ENCODE data around the gene KCNK1.
A peak's percentile ranks its signal among the peaks of the same experiment; 100 is the strongest.

KCNK1 gene

GRCh38 chr1:233613252-233614172 lies at the start of gene KCNK1:
TSS of gene KCNK1 (plus strand) at chr1:233614106. CDS start at chr1:233614172, 66 bp downstream.
- DNase-seq (ENCODE audit: low read depth) = peak; percentile 94

DNA sequence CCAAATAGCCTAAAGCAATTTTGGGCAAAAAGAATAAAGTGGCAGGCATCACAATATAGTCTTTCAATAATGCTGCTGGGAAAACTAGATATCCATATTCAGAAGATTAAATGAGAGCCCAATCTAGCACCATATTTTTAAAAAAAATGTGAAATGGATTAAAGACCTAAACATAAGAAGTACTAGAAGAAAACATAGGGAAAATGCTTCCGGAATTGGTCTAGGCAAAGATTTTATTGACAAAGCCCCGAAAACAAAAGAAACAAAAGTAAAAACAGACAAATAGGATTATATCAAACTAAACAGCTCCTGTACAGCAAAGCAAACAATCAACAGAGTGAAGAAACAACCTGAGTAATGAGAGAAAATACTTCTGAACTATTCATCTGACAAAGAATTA lies 48.6 kb upstream of the KCNK1 start:
- no peak for DNase-seq (ENCODE audit: low read depth)

DNA sequence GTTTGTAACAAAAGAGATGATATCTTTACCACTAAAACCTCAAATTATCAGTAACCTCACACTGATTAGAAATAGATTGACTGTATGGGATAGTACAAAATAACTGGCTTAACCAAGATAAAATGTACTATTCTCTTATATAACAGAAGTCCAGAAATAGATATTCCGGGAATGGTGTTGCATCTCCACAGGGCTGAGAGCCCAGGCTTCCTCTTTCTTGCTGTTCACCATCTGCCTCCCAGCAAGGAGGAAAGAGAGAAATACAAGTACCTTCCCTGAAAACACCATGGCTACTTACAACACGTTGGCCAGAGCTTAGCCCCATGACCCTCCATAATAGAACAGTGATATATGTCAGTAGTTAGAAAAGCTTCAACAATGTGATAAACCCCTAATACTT lies 47.0 kb upstream of the KCNK1 start:
- no peak for DNase-seq (ENCODE audit: low read depth)

DNA sequence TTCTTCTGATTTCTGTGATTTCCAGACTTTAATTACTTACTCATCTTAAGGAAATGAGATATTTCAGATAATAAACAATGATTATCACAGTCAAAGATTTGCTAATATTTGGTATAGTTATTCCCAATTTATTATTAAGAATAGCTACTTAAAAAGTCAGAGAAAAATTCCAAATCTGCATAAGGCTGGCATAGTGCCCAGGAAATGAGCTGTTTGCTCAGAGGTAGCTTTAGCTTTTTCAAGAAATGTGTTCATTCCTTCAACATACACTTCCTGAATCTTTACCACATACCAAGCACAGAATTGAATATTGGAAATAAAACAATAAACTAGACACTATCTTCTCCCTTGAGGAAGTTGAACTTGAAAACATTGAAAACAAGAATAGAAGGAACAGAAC lies 44.3 kb upstream of the KCNK1 start:
- peak; percentile 43 for DNase-seq (ENCODE audit: low read depth)

DNA sequence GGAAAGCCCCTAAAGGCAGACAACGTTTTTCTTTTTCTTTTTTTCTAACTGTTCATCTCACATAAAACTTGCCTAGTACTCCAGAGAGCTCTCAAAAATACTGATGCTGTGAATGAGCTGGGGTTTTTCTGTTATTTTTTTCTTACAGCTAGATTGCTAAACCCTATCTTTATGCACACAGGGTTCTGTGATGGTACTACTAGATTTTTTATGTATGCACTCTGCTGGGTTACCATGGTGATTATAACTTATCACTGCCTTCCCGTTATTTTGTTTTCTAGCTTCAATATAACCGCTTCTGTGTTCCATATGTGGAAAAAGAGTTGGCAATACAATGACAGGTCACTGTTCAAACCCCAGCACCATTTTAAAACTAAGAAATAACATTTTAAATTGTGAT lies 43.7 kb upstream of the KCNK1 start:
- no peak for DNase-seq (ENCODE audit: low read depth)

GRCh38 chr1:233570706-233571105 lies 43.2 kb upstream of the KCNK1 start:
- no peak for DNase-seq (ENCODE audit: low read depth)

- DNase-seq (ENCODE audit: low read depth) = no peak
These were observed 41.0 kb upstream of the KCNK1 start for GRCh38 chr1:233572896-233573295.

GRCh38 chr1:233575450-233575849 lies 38.5 kb upstream of the KCNK1 start:
- DNase-seq (ENCODE audit: low read depth) = no peak

- DNase-seq (ENCODE audit: low read depth) = no peak
These were observed 31.5 kb upstream of the KCNK1 start for GRCh38 chr1:233582439-233582838.

DNA sequence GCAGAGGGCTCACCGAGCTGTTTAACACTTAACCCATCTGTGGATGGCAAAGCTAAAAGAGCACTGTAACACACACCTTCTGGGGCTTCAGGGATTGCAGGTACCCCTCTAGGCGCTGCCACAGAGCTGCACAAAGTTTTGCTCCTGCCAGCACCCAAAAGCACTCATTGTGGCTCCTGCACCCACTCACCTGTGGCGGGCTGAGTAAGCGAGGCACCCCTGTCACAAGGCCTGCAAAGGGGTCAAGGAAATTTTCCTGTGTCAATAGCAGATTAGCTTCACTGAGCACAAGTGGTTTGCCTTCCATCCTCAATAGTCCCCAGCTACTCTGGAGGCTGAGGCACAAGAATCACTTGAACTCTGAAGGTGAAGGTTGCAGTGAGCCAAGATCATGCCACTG lies 29.5 kb upstream of the KCNK1 start:
- no peak for DNase-seq (ENCODE audit: low read depth)

- DNase-seq (ENCODE audit: low read depth) = no peak
These were observed 29.0 kb upstream of the KCNK1 start for GRCh38 chr1:233584931-233585330.

GRCh38 chr1:233586301-233586700 lies 27.6 kb upstream of the KCNK1 start:
- no peak for DNase-seq (ENCODE audit: low read depth)

GRCh38 chr1:233587196-233587595 lies 26.7 kb upstream of the KCNK1 start:
- DNase-seq (ENCODE audit: low read depth) = no peak

DNA sequence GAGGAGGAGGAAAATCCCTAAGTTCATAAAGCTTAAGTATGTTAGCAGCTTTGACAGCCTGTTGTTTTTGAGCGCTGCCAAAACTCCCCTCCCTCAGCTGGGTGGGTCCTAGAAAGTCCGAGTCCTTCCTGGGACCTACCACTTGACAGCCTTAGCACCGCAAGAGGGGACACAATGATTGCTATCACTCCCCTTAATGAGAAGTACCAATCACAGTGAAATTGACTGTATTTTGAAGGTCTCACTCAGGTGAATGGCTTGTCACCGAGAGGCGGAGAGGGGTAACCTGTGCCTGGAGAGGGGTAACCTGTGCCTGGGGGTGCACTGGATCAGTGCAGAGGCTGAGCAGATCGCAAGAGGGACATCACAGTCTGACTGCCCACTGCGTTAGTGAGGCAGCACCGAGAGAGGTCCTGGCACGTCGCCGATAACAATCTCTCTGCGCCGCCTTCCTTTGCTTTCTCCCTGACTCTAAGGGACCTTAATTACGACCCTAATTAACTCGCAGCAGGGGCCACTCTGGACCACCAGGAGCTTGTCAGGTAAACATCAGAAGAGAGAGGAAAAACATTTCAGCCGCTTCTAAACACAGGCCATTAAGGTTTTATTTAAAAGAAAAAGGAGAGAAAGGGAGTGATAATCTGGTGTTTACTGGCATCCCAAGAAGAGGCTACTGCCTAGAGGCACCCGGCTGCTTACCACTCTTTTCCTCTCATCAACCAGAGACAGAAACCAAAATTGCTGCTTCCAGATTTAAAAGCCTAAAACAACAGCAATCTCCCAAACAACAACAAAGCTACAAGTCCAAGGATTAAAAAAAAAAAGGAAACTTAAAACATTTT lies 25.7 kb upstream of the KCNK1 start:
- DNase-seq (ENCODE audit: low read depth) = no peak

- DNase-seq (ENCODE audit: low read depth) = peak; percentile 12
These were observed 16.4 kb upstream of the KCNK1 start for GRCh38 chr1:233597489-233597901.

- no peak for DNase-seq (ENCODE audit: low read depth)
These were observed 14.9 kb upstream of the KCNK1 start for GRCh38 chr1:233598891-233599541.

- DNase-seq (ENCODE audit: low read depth) = no peak
These were observed 14.3 kb upstream of the KCNK1 start for GRCh38 chr1:233599542-233600073.

- DNase-seq (ENCODE audit: low read depth) = no peak
These were observed 13.4 kb upstream of the KCNK1 start for GRCh38 chr1:233600488-233600887.

DNA sequence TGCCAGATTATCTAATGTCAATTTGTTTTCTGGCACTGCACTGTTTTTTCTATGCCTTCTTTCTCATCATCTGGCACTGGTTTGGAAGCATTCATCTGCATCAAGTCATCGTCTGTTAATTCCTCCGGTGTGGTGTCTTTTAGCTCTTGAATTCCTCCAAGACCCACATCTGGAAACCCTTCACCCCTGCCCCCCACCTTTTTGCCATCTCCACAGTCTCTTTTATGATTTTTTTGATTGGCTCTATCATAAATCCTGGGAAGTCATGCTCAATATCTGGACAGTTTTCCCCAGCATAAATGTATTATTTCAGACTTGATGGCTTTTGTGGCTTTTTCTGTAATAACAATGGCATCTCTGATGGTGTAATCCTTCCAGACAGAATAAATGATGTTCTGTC lies 10.4 kb upstream of the KCNK1 start:
- no peak for DNase-seq (ENCODE audit: low read depth)

- no peak for DNase-seq (ENCODE audit: low read depth)
These were observed 8.7 kb upstream of the KCNK1 start for GRCh38 chr1:233605205-233605604.

DNA sequence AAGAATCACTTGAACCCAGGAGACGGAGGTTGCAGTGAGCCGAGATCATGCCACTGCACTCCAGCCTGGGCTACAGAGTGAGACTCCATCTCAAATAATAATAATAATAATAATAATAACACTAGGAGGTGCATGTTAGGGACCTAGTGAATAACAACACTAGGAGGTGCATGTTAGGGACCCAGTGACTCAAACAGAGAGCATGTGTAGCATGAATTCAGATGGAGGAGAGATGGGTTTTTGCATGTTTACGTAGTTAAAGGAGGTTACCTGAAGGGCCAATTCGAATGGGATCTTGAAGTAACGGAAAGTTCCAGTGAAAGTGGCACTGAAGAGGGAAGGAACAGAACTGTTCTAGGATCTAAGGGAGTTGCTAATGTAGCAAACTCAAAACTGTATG lies 7.1 kb upstream of the KCNK1 start:
- no peak for DNase-seq (ENCODE audit: low read depth)
